Measurements from ENCODE around the gene DNAH2. TPM values are rescaled to one million over a fixed set of nuclear protein-coding genes. Genes with fewer than 3 reads are reported as not detected.

DNAH2 gene
- total RNA-seq, 1 experiment from 2014 or later: 2.0 TPM

DNA sequence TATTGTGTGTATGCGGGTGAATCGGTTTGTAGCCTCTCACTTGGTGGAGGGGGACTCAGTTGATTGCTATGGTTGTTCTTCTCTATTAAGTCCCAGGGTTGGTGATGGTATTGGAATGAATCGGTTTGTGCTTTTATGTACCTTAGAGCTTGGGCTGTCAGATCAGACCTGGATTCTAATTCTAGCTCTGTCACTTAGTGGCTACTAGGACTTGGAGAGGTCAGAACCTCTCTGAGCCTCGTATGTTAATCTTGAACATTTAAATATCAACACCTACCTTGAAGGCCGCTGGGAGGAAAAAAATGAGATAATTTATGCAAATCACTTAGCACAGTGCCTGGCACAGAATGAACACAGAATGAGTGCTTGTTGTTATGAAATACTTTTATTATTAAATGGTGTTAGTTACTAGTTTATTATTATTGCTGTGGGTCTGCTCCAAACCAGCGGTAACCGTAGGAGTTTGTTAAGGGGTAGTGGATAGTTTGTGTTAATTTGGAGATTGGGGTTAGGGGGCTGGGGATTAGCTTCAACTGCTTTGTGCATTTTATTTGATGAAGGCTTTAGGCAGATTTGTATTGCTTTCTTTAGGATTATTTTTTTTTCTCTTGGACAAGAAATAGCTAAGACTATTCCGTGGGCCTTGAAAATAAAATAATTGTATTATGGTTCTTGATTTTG, 120.0 kb downstream of the DNAH2 start:
- intact Hi-C loops (cut with micrococcal nuclease): loop anchor here (1.0 to 5.0 kb wide), 2 partner anchors 120 to 255 kb away; partner anchors contain the start of genes DNAH2 and MPDU1
- CTCF ChIA-PET: interaction anchor here (1.3 to 2.3 kb wide), 3 partner anchors 13 to 94 kb away, joined by 4 to 8 read pairs (median 5); no protein-coding TSS in a partner anchor
- H3K9ac ChIP-seq (ENCODE audit: low read length): peak overlapping the region; percentile 97

More for the DNA sequence above, 120.0 kb downstream of the DNAH2 start:
- no peaks in the 10 kb centered on the region for H3K9me2 ChIP-seq (ENCODE audit: insufficient read depth)
- H3K36me3 ChIP-seq (ENCODE audit: control insufficient read depth in 1 of 2, insufficient read depth in 2 of 2, low read length in 2 of 2): peaks cover 0 to 3% of the 10 kb centered on the region in 2 experiments; a peak in 1 of 4 replicates
- no peak for ATAC-seq
- no peaks in the 10 kb centered on the region for H4K20me1 ChIP-seq (ENCODE audit: insufficient read depth)
- RAD21 ChIA-PET (ENCODE audit: low non-redundant PET in 1 of 2, low total read pairs in 2 of 2, uncharacterized antibody in 2 of 2, unreplicated experiment in 2 of 2): no interaction called here
- H2AFZ ChIP-seq (ENCODE audit: low read depth, low read length, poor library complexity, severe bottlenecking): no peak overlapping the region
- H3K4me3 ChIP-seq (replicated peaks in 1 of 2; ENCODE audit: low read depth in 1 of 2, low read length in 2 of 2): peak overlapping the region; percentile 74 to 82
- BruUV-seq (replicated peaks): no TSS peak
- H3K4me1 ChIP-seq (ENCODE audit: control insufficient read depth in 1 of 2, insufficient read depth in 2 of 2, low read length in 2 of 2): peaks cover 41 to 82% of the 10 kb centered on the region in 2 experiments
- peak overlapping the region; percentile 99 for H3K4me2 ChIP-seq (ENCODE audit: low read length)
- H3K9me3 ChIP-seq (ENCODE audit: control insufficient read depth in 1 of 2, insufficient read depth in 1 of 2, low read depth in 1 of 2, low read length in 2 of 2): no peaks in the 10 kb centered on the region
- no peaks in the 10 kb centered on the region for H3K27me3 ChIP-seq (ENCODE audit: insufficient read depth, low read length)
- H3K79me2 ChIP-seq (ENCODE audit: insufficient read depth, low read length): peaks cover 28% of the 10 kb centered on the region
- peak overlapping the region; percentile 98 for H3K27ac ChIP-seq (ENCODE audit: low read depth, low read length)
- TF ChIP-seq ELF1 (IDR thresholded peaks at IDR 0.05; ENCODE audit: borderline replicate concordance, low read depth) (no peak), YY1 (IDR thresholded peaks at IDR 0.05; ENCODE audit: extremely low read depth, insufficient replicate concordance, low read depth, low read length) (no peak), POLR2AphosphoS5 (IDR thresholded peaks at IDR 0.05; ENCODE audit: low read depth, low read length) (no peak), POLR2A (IDR thresholded peaks at IDR 0.05; ENCODE audit: borderline replicate concordance, extremely low read depth, insufficient read depth, insufficient read length) (no peak), JUND (IDR thresholded peaks at IDR 0.05) (no peak), EZH2phosphoT487 (IDR thresholded peaks at IDR 0.05; ENCODE audit: borderline replicate concordance) (no peak), SIN3A (IDR thresholded peaks at IDR 0.05; ENCODE audit: low read depth) (no peak), EGR1 (IDR thresholded peaks at IDR 0.05; ENCODE audit: low read depth) (no peak)
- TF ChIP-seq, protein P1, sequence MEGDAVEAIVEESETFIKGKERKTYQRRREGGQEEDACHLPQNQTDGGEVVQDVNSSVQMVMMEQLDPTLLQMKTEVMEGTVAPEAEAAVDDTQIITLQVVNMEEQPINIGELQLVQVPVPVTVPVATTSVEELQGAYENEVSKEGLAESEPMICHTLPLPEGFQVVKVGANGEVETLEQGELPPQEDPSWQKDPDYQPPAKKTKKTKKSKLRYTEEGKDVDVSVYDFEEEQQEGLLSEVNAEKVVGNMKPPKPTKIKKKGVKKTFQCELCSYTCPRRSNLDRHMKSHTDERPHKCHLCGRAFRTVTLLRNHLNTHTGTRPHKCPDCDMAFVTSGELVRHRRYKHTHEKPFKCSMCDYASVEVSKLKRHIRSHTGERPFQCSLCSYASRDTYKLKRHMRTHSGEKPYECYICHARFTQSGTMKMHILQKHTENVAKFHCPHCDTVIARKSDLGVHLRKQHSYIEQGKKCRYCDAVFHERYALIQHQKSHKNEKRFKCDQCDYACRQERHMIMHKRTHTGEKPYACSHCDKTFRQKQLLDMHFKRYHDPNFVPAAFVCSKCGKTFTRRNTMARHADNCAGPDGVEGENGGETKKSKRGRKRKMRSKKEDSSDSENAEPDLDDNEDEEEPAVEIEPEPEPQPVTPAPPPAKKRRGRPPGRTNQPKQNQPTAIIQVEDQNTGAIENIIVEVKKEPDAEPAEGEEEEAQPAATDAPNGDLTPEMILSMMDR (IDR thresholded peaks at IDR 0.05 in 2 of 3, conservative IDR thresholded peaks at IDR 0.05 in 1 of 3; ENCODE audit: borderline replicate concordance in 1 of 3, insufficient read depth in 1 of 3, low read depth in 2 of 3, low read length in 2 of 3): no peak
- TF ChIP-seq, protein P2, sequence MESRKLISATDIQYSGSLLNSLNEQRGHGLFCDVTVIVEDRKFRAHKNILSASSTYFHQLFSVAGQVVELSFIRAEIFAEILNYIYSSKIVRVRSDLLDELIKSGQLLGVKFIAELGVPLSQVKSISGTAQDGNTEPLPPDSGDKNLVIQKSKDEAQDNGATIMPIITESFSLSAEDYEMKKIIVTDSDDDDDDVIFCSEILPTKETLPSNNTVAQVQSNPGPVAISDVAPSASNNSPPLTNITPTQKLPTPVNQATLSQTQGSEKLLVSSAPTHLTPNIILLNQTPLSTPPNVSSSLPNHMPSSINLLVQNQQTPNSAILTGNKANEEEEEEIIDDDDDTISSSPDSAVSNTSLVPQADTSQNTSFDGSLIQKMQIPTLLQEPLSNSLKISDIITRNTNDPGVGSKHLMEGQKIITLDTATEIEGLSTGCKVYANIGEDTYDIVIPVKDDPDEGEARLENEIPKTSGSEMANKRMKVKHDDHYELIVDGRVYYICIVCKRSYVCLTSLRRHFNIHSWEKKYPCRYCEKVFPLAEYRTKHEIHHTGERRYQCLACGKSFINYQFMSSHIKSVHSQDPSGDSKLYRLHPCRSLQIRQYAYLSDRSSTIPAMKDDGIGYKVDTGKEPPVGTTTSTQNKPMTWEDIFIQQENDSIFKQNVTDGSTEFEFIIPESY (IDR thresholded peaks at IDR 0.05; ENCODE audit: extremely low read depth, insufficient replicate concordance, low read length): no peak
- POLR2A ChIA-PET: interaction anchor here (0.8 to 3.9 kb wide), 4 partner anchors 14 to 434 kb away, joined by 3 to 22 read pairs (median 7); partner anchors contain the start of genes CYB5D1, NAA38 and TMEM256
- no peak for DNase-seq (ENCODE audit: low read depth, low spot score)
